HG03469 (cell line): ENCODE data around the gene CYTH2.
"Not testable (repeated sequence)": the region's sequence is repeated elsewhere in the genome, so short reads cannot be mapped to it uniquely, and the experiment has no call there.

Source experiments
- ATAC-seq: cut with Tn5 transposase; IDR thresholded peaks from one replicate; pipeline ENCODE4 v1.9.1; 2021; ENCODE audit warnings: mild to moderate bottlenecking, moderate library complexity, moderate number of reproducible peaks; ENCODE audit not compliant: unreplicated experiment

CYTH2 gene

GRCh38 chr19:48510421-48511268, 41.5 kb downstream of the CYTH2 start:
- no peak for ATAC-seq

- no peak for ATAC-seq
Observed at GRCh38 chr19:48511321-48511731, 42.2 kb downstream of the CYTH2 start.

GRCh38 chr19:48511800-48512503, 42.8 kb downstream of the CYTH2 start, which contains the start of gene LMTK3:
LMTK3 (minus strand) TSS chr19:48511835; CDS start chr19:48511576, 259 bp downstream.
- no peak for ATAC-seq

GRCh38 chr19:48512504-48513288, 43.5 kb downstream of the CYTH2 start:
- ATAC-seq = no peak

GRCh38 chr19:48513289-48514122, 44.3 kb downstream of the CYTH2 start:
- no peak for ATAC-seq

- no peak for ATAC-seq
Observed at GRCh38 chr19:48514123-48514458, 44.9 kb downstream of the CYTH2 start.

- no peak for ATAC-seq
Observed at GRCh38 chr19:48516536-48516935, 47.4 kb downstream of the CYTH2 start.

GRCh38 chr19:48518207-48518606, 49.0 kb downstream of the CYTH2 start:
- no peak for ATAC-seq

- not testable (repeated sequence) for ATAC-seq
Observed at GRCh38 chr19:48519426-48519825, 50.3 kb downstream of the CYTH2 start.

- ATAC-seq = no peak
Observed at GRCh38 chr19:48520134-48520533, 51.0 kb downstream of the CYTH2 start.

GRCh38 chr19:48524221-48524620, 55.1 kb downstream of the CYTH2 start:
- no peak for ATAC-seq

GRCh38 chr19:48524732-48525131, 55.6 kb downstream of the CYTH2 start:
- no peak for ATAC-seq

- ATAC-seq = no peak
Observed at GRCh38 chr19:48529156-48529555, 60.0 kb downstream of the CYTH2 start.

GRCh38 chr19:48530066-48530720, 61.0 kb downstream of the CYTH2 start:
- ATAC-seq = no peak

- no peak for ATAC-seq
Observed at GRCh38 chr19:48530770-48531169, 61.6 kb downstream of the CYTH2 start.
